Activated CD4-positive, alpha-beta T cell treated with anti-CD3 and anti-CD28 coated beads, Interleukin-2, amount 50 U/mL, for 4 hours (primary cell): ENCODE measurements around the gene GJA9.
A peak's percentile ranks its signal among the peaks of the same experiment; 100 is the strongest.
"Not testable (repeated sequence)": the region's sequence is repeated elsewhere in the genome, so short reads cannot be mapped to it uniquely, and the experiment has no call there.

ENCODE experiments used
- DNase-seq, 2 experiments: peaks; one replicate each; pipeline ENCODE4 v3.0.0-alpha.2; 2020

Gene GJA9

DNA sequence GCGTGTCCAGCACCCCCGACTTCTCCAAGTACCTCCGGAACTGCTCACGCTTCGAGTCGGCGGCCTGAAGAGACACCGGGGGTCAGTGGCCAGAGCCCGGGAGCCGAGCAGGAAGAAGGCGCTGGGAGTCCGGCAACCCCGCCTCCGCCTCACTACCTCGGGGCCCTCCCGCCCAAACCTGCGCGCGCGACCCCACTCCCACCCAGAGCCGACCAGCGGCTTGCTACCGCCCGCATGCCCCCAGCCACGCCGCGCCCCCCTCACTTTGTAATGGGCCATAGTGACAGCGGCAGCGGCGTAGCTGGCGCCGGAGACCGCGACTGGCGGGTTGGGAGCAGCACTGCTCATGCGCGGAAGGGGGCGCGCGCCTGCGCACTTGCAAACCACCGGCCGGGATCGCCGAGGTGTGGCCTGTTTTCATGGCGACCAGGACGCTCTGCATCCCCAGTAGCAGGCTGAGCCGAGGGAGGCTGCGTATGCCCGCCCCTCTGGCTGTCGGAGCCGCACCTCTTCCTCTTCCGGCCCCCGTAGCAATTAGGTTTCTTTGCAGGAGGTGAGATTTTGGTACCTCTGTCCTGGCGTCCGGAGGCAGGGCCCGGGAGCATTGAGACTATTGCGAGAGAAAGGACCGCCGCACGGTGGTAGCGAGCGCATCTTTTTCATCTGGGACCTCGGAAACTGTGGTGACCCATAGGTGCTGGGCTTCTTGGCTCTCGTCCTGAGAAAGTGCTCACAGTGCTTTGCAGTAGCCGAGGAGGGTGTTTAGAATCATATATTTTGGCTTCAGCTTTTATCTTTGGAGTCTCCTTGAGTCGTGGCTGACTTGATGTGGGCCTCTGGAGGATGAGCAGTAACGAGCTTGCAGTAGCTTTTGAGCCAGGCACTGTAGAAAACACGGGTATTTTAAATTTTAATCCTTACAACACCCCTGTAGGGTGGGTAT is 8.1 kb downstream of the GJA9 start, which contains the start of gene MYCBP:
Gene MYCBP, minus strand, starts transcription at position 322 of the 943 bp plus-strand sequence. Its CDS starts 43 bp downstream, at position 279.
- peak; percentile 93 to 95 for DNase-seq

DNA sequence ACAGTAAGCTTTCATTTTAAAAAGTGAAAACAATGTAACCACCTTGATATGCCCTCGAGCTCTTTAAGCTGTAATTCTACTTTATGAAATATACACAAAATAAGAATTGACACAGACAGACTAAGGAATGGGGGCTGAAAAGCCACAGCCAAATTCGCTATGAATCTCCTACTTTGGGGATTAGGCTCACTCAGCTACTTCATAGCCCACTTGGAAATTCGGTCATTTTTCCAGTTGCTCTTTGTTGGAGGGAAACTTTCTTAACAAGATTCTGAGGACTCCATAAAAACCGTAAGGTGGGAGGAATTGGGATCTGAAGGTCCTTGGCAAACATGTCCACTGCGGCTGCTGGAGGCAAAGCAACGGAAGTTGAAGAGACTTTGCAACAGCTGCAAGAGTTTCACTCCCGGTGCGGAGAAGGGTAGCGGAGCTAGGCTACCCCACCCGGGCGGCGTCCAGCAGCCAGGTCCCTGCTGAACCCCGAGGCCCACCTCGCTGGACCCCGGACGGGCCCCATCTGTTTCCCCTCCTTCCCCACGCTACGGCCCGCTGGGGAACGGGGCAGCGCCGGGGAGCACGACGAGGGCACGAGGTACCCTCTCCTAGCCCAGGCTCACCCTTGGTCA is 8.9 kb downstream of the GJA9 start:
- no peak for DNase-seq

DNA sequence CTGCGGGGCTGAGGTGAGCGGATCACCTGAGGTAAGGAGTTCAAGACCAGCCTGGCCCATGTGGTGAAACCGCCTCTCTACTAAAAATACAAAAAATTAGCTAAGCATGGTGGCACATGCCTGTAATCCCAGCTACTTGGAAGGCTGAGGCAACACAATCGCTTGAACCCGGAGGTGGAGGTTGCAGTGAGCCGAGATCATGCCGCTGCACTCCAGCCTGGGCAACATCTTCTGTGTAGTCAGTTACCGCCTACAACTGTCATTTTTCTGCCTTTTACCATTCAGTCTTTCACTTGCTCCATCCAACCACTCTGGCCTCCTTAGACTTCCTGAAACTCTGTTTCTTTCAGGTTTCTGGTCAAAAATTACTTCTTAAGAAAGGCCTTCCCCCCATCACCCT is 10.4 kb downstream of the GJA9 start:
- DNase-seq, result no peak

DNA sequence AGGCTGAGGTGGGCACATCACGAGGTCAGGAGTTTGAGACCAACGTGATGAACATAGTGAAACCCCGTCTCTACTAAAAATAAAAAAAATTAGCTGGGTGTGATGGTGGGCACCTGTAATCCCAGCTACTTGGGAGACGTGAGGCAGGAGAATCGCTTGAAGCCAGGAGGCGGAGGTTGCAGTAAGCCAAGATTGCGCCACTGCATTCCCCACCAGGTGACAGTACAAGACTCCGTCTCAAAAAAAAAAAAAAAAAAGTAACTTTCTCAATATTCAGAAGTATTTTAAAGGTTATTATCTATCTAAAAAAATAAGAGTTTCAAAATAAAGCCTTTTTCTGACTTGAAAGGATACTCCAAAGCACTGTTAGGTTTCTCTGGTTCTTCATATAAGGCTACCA is 14.2 kb downstream of the GJA9 start:
- no peak for DNase-seq

DNA sequence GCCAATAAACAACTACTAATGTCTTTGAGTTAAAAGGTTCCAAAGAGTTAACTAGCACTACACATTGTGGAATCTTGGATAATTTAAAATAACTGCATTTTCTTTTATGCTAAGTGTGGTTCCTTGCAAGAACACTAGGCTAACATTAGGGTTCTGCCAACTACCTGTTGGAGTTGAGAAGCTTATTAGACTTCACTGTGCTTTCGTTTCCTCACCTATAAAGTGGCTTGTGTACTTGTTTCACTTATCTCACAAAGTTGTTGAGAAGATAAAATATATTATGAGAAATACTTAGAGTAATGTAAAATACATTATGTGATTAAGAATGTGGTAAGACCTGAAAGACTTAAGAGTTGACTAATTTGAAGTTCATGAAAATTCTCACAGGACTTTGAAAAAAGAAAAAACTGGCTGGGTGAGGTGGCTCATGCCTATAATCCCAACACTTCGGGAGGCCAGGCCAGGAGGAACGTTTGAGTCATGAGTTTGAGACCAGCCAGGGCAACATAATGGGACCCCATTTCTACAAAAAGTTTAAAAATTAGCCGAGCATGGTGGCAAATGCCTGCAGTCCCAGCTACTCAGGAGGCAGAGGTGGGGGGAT is 16.2 kb downstream of the GJA9 start:
- no peak for DNase-seq

DNA sequence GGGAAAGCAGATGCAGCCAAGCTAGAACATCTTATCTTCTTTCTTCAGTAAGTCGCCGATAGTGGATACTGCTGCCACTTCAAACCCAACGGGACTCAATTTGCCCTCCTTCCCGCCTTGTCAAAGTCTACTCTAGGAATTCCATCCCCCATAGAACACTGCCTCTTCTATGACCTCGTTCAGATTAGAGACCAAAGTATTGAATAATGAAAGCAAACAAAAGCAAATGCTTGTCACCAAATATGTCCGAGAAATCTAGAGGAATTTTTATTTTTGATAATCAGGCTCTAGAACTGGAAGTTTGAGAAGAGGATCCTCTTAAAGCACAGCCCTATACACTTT is 21.0 kb downstream of the GJA9 start:
- DNase-seq, result no peak

DNA sequence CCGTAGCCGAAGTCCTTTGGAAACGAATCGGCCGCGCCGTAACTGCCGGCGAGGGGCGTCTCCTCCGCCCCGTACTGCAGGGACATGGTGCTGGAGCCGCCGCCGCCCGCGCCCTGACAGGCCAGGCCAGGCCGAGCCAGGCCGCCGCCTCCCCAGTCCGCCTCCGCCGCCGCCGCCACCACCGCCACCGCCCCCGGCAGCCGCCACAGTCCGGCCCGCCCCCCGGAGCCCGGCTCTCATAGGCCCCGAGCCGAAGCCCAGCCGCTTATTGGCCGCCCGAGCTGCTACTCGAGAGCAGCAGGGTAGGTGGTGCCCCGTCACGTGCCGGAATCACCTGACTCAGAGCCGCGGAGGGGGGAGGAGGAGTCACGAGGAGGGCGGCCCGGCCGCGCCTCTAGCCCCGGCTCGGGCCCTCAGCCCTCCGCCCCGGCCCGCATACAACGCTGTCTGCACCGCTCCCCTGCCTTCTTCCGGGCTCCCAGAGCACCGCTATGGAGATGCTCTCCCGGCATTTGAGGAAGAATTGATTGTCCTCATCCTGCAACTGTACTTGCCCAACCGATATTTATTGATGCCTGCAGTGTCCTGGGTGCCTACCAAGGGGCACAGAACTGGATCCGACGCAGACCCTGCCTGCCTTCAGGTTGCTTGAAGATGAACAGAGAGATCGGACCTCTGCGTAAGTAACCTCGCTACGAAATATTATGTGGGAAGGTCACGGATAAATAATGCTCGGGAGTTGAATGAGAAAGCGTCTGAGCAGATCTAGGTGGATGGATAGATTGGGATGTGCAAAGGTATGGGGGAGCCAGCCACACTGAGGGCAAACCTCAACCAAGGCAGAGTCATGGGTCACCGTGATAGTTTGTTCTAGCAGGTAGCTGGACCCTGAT is 21.6 kb downstream of the GJA9 start, which contains the start of gene RRAGC:
Gene RRAGC, minus strand, starts transcription at position 212 of the 893 bp plus-strand sequence. Its CDS starts 126 bp downstream, at position 86.
- DNase-seq, result peak; percentile 97 to 98

DNA sequence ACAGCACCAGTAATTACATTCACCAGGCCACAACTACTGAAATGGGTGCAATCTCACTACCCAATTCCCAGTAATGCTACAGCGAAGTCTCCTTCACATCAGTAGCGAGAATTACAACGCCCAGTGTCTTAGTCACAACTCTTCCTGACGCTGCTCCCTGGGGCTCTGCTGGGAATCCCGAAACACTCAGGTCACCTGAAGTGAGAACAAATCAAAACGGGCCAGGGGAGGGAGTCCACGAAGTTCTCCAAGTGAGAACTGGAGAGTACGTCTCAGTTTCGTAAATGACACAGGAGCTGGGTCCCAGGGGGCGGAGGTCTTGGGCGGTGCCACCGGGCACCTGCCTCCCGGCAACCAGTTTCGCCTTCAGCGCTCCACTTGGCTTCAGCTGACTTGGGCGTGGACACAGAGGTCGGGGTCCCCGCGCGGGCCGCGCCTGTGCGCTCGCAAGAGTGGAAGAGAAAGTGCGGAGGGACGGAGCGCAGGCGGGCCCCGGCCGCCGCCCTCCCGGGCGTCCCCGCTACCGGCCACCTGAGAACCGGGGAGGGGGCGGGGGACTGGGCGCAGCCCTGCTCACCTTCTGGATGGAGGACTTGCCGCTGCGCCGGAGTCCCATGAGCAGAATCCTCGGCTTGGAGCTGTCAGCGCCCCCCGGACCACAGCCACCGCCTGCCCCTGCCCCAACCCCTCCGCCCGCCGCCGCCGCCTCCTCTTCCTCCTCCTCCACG is 22.4 kb downstream of the GJA9 start:
- DNase-seq, result peak; percentile 28 to 34

DNA sequence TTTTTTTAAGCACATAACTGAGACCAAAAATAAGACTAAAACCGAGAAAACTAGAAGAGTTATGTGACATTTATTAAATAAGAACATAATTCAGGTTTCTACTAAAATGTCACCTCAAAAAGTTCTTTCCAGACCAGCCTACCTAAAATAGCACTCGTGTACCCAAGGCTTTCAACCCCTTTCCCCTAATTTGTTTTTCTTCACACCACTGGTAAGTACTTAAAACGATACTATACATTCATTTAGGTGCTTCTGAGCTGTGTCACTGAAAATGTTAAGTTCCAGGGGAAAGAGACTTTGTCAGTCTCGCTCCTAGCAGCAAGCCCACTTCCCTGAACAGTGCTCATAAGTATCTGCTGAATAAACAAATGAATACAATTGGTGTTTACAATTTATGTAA is 28.6 kb downstream of the GJA9 start:
- DNase-seq, result no peak

DNA sequence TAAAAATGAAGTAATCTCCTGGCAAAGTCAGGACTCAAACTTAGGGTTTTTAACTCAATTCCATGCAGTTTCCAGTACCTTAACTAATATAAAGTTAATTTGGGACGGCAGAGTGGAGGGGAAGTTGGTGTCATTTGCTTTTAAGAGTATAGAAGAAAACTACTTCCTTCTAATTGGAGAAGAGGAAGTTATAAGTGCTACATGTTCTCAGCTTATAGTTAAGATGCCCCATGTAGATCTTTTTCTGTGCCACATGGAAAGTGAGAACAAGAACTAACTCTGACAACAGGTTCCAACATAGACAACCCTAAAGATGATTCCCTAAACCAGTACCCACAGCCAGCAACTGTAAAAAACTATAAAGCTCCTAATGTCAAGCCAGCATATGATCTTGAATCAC is 33.3 kb downstream of the GJA9 start:
- no peak for DNase-seq

DNA sequence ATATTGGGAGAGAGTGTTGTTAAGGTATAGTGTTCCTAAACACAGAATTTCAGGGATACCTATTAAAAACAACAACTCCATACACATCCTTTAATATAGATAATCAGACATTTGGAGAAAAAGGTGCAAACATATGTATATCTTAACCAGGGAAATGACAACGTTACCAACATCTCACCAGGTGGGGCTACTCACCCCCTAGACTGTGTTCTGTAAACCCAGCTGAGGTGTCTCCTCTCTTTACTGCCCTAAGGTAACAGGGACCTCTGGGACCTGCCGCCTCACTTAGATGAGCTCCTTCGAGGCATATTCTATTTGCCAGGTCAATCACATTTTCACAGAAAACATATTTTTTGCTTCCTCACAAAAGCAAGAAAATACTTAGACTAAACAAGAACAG is 35.2 kb downstream of the GJA9 start:
- no peak for DNase-seq

DNA sequence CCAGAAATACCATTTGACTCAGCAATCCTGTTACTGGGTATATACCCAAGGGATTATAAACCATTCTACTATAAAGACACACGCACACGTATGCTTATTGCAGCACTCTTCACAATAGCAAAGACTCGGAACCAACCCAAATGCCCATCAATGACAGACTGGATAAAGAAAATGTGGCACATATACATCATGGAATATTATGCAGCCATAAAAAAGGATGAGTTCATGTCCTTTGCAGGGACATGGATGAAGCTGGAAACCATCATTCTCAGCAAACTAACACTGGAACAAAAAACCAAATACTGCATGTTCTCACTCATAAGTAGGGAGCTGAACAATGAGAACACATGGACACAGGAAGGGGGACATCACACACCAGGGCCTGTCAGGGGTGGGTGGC is 36.3 kb downstream of the GJA9 start:
- not testable (repeated sequence) for DNase-seq

DNA sequence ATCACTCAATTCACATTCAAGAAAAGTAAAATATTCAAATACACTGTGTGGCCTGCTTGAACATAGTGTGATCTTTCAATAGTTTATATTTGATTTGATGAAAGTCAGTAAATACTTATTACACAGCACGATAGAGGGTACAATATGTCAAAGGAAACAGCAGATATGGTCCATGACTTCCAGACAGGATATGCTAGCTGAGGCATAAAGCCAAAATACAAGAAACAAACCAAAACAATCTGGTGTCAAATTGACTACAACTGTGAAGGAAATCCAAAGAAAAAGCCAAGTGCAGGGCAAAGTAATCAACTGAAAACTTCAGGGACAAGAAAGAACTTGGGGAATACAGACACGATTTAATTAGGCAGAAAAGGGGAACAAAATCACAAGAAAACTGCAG is 41.1 kb downstream of the GJA9 start:
- DNase-seq, result no peak

DNA sequence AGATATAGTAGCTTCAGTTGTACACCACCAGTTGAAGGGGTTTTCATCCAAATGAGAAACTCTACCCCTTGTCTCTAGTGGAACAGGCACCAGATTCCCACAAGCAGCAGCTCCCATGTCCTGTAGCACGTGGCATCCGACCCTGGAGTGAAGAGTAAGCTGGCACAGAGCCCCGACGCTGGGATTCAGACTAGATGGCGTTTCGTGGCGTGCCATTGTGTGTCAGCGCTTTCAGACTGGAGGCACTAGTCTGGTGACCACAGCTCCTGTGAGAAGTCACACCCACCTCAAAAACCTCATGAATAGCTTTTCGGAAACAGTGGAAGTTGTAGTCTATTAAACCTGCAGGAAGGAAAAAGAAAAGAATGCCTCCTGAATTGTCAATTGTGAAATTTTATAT is 42.0 kb downstream of the GJA9 start:
- no peak for DNase-seq

DNA sequence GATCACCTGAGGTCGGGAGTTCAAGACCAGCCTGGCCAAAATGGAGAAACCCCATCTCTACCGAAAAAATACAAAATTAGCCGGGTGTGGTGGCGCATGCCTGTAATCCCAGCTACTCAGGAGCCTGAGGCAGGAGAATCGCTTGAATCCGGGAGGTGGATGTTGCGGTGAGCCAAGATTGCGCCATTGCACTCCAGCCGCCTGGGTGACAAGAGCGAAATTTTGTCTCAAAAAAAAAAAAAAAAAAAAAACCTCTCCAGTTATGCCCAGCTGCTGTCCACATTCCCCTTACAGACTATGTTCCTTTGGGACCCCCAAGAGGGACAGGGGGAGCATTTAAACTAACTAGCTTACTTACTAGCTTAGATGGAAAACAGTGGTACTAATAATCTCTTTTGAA is 45.1 kb downstream of the GJA9 start:
- DNase-seq, result not testable (repeated sequence)

DNA sequence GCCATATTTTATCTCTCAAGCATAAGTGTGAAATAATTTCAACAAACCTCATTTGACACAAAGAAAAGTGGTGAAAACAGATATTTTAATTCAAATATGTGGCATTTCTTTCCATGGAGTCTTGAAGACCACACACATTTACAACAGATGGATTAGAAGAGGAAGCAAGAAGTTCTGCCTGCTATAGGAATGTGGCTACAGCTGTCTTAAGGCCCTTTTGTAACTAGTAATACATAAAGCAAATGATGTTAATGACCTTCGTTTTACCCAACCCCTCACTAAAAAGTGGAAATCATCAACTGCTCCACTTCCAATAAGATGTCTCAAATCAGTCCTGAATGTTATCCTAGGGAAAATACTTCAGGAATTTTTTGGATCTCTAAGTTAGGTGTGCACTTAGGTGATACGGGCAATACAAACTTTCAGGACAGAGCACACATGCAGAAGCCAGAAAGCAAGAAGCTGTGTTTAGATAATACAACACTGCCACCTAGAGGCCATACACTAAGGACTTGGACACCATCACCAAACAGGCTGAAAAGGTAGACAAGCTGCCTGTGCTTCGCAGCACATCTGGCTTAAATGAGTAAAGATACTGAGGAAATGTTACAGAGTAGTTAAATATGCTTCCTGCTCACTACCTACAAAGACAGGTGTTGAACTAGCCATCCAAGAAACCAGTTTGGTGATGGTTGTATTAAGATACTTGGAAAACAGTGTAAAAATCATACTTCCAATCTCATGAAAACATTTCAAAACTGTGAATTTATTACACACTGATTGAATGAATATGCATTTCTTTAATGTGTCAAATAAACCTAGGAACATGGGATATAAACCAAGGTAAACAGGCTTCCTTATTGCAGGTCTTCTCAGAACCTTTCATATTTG is 46.2 kb downstream of the GJA9 start:
- peak; percentile 15 to 16 for DNase-seq

DNA sequence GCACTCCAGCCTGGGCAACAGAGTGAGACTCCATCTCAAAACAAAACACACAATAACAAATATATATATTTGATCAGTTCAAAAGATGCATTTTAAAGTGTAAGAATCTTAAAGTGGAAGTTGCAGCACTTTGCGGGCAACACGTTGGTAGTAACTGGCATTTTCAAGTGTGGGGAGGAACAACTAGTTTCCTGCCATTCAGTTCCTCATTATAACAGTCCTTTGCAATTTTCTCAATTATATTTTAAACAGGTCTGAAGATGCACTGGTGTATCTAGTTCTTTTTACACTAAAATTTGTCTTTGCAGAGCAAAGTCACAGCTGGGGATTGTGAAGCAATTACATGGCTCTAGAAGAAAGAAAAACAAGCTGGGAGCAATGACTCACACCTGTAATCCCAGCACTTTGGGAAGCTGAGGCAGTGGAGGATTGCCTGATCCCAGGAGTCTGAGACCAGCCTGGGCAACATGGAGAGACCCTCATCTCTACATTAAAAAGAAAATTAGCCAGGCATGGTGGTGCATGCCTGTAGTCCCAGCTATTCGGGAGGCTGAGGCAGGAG is 47.1 kb downstream of the GJA9 start:
- DNase-seq, result no peak

DNA sequence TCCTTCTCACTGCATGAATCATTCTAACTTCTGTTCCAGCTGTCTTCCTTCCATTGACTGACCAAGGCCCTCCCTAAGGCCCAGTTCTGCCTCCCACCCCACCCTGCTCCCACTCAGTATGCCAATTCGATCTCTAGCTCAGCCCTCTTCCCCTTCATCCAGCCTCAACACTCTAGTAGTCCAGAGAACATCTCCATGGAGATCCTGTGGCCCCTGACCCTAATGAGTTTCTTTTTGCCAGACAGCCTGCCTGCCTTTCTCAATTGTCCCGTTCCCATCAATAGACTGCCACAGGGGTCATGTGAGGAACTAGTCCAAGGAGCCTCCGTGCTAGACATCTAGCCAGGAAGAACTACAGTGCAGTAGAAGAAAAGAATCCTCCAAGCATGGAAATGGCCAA is 48.2 kb downstream of the GJA9 start:
- DNase-seq, result no peak

DNA sequence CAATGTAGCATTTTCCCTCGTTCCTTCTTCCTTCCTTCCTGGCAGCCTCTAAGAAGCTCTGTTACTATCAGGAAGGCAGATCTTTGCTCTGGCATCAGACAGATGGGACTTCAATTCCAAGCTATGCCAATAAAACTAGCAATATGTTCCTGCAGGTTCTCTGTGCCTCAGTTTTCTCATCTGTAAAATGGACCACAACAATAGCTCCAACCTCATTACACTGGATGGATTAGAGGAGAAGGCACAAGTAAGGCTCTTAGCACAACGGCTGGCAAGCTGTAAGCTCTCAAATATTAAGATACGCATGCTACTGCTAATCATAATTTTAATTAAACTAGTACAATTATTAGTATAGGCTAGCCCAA is 49.0 kb downstream of the GJA9 start:
- DNase-seq, result no peak

DNA sequence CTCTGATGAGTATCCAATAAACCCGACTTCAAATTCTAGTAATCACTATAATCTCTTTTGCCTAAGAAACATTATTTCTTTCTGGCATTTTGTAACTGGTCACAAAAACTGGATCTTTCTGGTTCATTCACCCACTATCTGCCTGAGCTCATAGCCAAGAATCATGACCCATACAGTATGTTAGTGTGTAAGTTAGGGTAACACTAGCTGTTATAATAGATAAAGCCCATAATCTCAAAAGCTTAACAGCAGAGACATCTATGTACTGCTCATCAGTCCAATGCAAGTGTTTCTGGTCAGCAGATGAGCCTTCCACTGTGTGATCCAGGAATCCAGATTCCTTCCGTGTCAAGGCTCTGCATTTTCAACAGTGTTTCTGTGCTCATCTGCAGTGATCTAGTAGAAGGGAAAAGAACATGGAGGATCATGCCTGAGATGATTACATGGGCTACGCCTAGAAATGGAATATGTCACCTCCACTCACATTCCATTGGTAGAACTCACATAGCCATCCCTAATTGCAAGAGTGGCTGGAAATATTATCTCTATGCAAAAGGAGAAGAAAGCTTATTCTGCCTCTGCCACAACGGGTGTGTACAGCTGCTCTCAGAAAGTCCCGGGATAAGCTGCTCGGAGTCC is 49.5 kb downstream of the GJA9 start:
- DNase-seq, result no peak
